HEK293 (cell line): ENCODE measurements around the gene EFEMP2.
A peak's percentile ranks its signal among the peaks of the same experiment; 100 is the strongest.

Experiments
- CTCF ChIA-PET: fragments of 350-600 bp; formaldehyde crosslinking; extraction: SDS; loops from one replicate; lab custom pipeline; 2021; ENCODE audit warnings: antibody characterized with exemption; lab: Yijun Ruan, JAX
- POLR2A ChIA-PET: fragments of 300-600 bp; formaldehyde crosslinking; extraction: SDS; loops from one replicate; lab custom pipeline; 2020; ENCODE audit warnings: antibody characterized with exemption, inconsistent platforms; lab: Yijun Ruan, JAX
- H3K27ac ChIP-seq: fragments of 200-500 bp; sonication (Bioruptor generic); 2 replicates; pipeline ENCODE4 v1.5.1; 2014; ENCODE audit warnings: low read depth, low read length, control low read depth, inconsistent platforms; ENCODE audit errors: extremely low read depth
- H3K36me3 ChIP-seq, 2 experiments: fragments of 200-500 bp in 1 of 2; sonication (Bioruptor generic) in 1 of 2; 1 replicate in 1 of 2; 2 replicates in 1 of 2; pipeline ENCODE4 v1.5.1; 2014 to 2017; ENCODE audit warnings: inconsistent platforms in 2 of 2, low read length in 2 of 2; ENCODE audit not compliant: control insufficient read depth in 2 of 2, insufficient read depth in 1 of 2
- H3K4me1 ChIP-seq: fragments of 200-500 bp; sonication (Bioruptor generic); 2 replicates; pipeline ENCODE4 v1.5.1; 2014; ENCODE audit warnings: mild to moderate bottlenecking, low read length, inconsistent platforms; ENCODE audit not compliant: control insufficient read depth, insufficient read depth
- H3K4me3 ChIP-seq: 2 replicates; pipeline ENCODE4 v1.5.1; 2011; ENCODE audit warnings: low read depth, mild to moderate bottlenecking, control low read depth, low read length, moderate library complexity
- H3K9me3 ChIP-seq: fragments of 200-500 bp; sonication (Bioruptor generic); 2 replicates; pipeline ENCODE4 v1.5.1; 2014; ENCODE audit warnings: low read depth, low read length, inconsistent platforms; ENCODE audit not compliant: control insufficient read depth, insufficient read depth
- BCL11A ChIP-seq: fragments of 450-650 bp; formaldehyde crosslinking; IDR thresholded peaks from 2 replicates; pipeline ENCODE4 v1.5.1; 2016; ENCODE audit warnings: low read depth, missing biosample characterization, missing genetic modification characterization
- GLI4 ChIP-seq: fragments of 450-650 bp; formaldehyde crosslinking; IDR thresholded peaks from 2 replicates; pipeline ENCODE4 v1.5.1; 2016; ENCODE audit warnings: missing biosample characterization, missing genetic modification characterization
- IKZF3 ChIP-seq: fragments of 450-650 bp; IDR thresholded peaks from 2 replicates; pipeline ENCODE4 v1.5.0; 2018; ENCODE audit warnings: missing biosample characterization, mild to moderate bottlenecking, missing genetic modification characterization, moderate library complexity
- KLF16 ChIP-seq: fragments of 450-650 bp; formaldehyde crosslinking; IDR thresholded peaks from 2 replicates; pipeline ENCODE4 v1.5.1; 2017; ENCODE audit warnings: missing biosample characterization, missing genetic modification characterization
- KLF7 ChIP-seq: fragments of 450-650 bp; formaldehyde crosslinking; IDR thresholded peaks from 2 replicates; pipeline ENCODE4 v1.5.1; 2016; ENCODE audit warnings: missing biosample characterization, missing genetic modification characterization, borderline replicate concordance
- MYNN ChIP-seq: fragments of 450-650 bp; formaldehyde crosslinking; IDR thresholded peaks from 2 replicates; pipeline ENCODE4 v1.5.1; 2016; ENCODE audit warnings: missing biosample characterization, missing genetic modification characterization, borderline replicate concordance
- REPIN1 ChIP-seq: fragments of 450-650 bp; formaldehyde crosslinking; IDR thresholded peaks from 2 replicates; pipeline ENCODE4 v1.5.1; 2017; ENCODE audit warnings: missing biosample characterization, missing genetic modification characterization, low read depth
- ZFP37 ChIP-seq: fragments of 450-650 bp; formaldehyde crosslinking; IDR thresholded peaks from 2 replicates; pipeline ENCODE4 v1.5.1; 2016; ENCODE audit warnings: missing biosample characterization, missing genetic modification characterization
- ZIC2 ChIP-seq: fragments of 450-650 bp; formaldehyde crosslinking; IDR thresholded peaks from 2 replicates; pipeline ENCODE4 v1.5.1; 2016; ENCODE audit warnings: missing biosample characterization, missing genetic modification characterization
- ZNF10 ChIP-seq: fragments of 450-650 bp; formaldehyde crosslinking; IDR thresholded peaks from 2 replicates; pipeline ENCODE4 v1.5.1; 2017; ENCODE audit warnings: missing biosample characterization, missing genetic modification characterization
- ZNF140 ChIP-seq: fragments of 450-650 bp; formaldehyde crosslinking; IDR thresholded peaks from 2 replicates; pipeline ENCODE4 v1.5.1; 2016; ENCODE audit warnings: missing biosample characterization, missing genetic modification characterization
- ZNF157 ChIP-seq: fragments of 450-650 bp; formaldehyde crosslinking; IDR thresholded peaks from 2 replicates; pipeline ENCODE4 v1.5.1; 2016; ENCODE audit warnings: missing biosample characterization, missing genetic modification characterization
- ZNF16 ChIP-seq: fragments of 450-650 bp; formaldehyde crosslinking; IDR thresholded peaks from 2 replicates; pipeline ENCODE4 v1.5.1; 2016; ENCODE audit warnings: low read depth, missing biosample characterization, missing genetic modification characterization
- ZNF23 ChIP-seq: fragments of 450-650 bp; formaldehyde crosslinking; IDR thresholded peaks from 2 replicates; pipeline ENCODE4 v1.5.1; 2016; ENCODE audit warnings: missing biosample characterization, missing genetic modification characterization, borderline replicate concordance
- ZNF48 ChIP-seq: fragments of 450-650 bp; formaldehyde crosslinking; IDR thresholded peaks from 2 replicates; pipeline ENCODE4 v1.5.1; 2016; ENCODE audit warnings: missing biosample characterization, missing genetic modification characterization
- ZNF600 ChIP-seq: fragments of 450-650 bp; formaldehyde crosslinking; IDR thresholded peaks from 2 replicates; pipeline ENCODE4 v1.5.1; 2016; ENCODE audit warnings: missing biosample characterization, missing genetic modification characterization
- ZNF624 ChIP-seq: fragments of 450-650 bp; formaldehyde crosslinking; IDR thresholded peaks from 2 replicates; pipeline ENCODE4 v1.5.1; 2017; ENCODE audit warnings: missing biosample characterization, missing genetic modification characterization
- ZNF660 ChIP-seq: fragments of 450-650 bp; IDR thresholded peaks from 2 replicates; pipeline ENCODE4 v1.5.1; 2018; ENCODE audit warnings: missing biosample characterization, mild to moderate bottlenecking, missing genetic modification characterization
- ZXDB ChIP-seq: fragments of 450-650 bp; formaldehyde crosslinking; IDR thresholded peaks from 2 replicates; pipeline ENCODE4 v1.5.1; 2016; ENCODE audit warnings: missing biosample characterization, missing genetic modification characterization
- TF ChIP-seq, protein P1 (sequence below): fragments of 450-650 bp; formaldehyde crosslinking; IDR thresholded peaks from 2 replicates; pipeline ENCODE4; 2016; ENCODE audit warnings: missing biosample characterization, missing genetic modification characterization
- TF ChIP-seq, protein P2 (sequence below): fragments of 450-650 bp; formaldehyde crosslinking; IDR thresholded peaks from 2 replicates; pipeline ENCODE4 v1.5.1; 2016; ENCODE audit warnings: missing biosample characterization, missing genetic modification characterization, low read depth

Gene EFEMP2

DNA sequence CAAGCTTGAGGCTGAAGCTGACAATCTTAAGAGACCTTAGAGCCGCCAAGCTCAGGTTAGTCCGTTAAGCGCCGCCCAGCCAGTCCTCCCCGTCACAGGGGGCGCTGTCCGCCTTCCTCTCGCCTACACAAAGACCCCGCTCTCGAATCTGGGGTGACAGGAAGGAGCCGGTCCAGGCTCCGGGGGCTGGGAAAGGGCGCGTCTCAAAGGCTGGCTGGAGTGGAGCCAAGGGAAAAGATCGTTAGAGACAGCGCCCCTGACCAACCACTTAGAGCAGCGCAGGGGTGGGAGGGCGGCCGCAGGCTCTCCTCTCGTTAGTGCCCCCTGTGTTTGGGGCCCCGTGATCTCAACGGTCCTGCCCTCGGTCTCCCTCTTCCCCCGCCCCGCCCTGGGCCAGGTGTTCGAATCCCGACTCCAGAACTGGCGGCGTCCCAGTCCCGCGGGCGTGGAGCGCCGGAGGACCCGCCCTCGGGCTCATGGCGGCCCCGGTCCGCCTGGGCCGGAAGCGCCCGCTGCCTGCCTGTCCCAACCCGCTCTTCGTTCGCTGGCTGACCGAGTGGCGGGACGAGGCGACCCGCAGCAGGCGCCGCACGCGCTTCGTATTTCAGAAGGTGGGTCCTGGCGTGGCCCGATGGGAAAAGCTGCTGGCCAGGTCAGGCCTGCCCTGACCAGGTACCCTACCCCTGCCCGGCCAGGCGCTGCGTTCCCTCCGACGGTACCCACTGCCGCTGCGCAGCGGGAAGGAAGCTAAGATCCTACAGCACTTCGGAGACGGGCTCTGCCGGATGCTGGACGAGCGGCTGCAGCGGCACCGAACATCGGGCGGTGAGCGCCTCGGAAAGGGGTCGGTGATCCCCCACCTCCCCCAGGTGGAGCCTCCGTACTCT lies 12.1 kb downstream of the EFEMP2 start, which contains the start of gene MUS81 (continued):
- no peak for TF ChIP-seq ZNF624 (tag by site-specific recombination)
- peak; percentile 47; the same call in 1 of the 2 replicates for TF ChIP-seq KLF16
- TF ChIP-seq, protein P1, sequence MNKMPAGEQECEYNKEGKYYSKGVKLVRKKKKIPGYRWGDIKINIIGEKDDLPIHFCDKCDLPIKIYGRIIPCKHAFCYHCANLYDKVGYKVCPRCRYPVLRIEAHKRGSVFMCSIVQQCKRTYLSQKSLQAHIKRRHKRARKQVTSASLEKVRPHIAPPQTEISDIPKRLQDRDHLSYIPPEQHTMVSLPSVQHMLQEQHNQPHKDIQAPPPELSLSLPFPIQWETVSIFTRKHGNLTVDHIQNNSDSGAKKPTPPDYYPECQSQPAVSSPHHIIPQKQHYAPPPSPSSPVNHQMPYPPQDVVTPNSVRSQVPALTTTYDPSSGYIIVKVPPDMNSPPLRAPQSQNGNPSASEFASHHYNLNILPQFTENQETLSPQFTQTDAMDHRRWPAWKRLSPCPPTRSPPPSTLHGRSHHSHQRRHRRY (tag by site-specific recombination), result no peak
- peak; percentile 85; the same call in 1 of the 2 replicates for TF ChIP-seq KLF7 (tag by site-specific recombination)
- TF ChIP-seq ZNF157 (tag by site-specific recombination), result no peak
- no peak; the same call in 1 of the 2 replicates for TF ChIP-seq ZFP37
- TF ChIP-seq ZNF140, result no peak
- TF ChIP-seq ZNF23, result no peak
- TF ChIP-seq ZNF660 (tag by site-specific recombination), result peak; percentile 90
- no peak for TF ChIP-seq ZNF16 (tag by site-specific recombination)
- TF ChIP-seq REPIN1 (tag by site-specific recombination), result no peak
- peak; percentile 21; the same call in 1 of the 2 replicates for TF ChIP-seq BCL11A (tag by site-specific recombination)
- TF ChIP-seq ZIC2 (tag by site-specific recombination), result 0 out of 2 replicates have a peak, but pooled peaks have one; percentile 4
- TF ChIP-seq ZNF10 (tag by site-specific recombination), result 0 out of 2 replicates have a peak, but pooled peaks have one; percentile 28
- TF ChIP-seq, all 188 proteins: peak for 62

DNA sequence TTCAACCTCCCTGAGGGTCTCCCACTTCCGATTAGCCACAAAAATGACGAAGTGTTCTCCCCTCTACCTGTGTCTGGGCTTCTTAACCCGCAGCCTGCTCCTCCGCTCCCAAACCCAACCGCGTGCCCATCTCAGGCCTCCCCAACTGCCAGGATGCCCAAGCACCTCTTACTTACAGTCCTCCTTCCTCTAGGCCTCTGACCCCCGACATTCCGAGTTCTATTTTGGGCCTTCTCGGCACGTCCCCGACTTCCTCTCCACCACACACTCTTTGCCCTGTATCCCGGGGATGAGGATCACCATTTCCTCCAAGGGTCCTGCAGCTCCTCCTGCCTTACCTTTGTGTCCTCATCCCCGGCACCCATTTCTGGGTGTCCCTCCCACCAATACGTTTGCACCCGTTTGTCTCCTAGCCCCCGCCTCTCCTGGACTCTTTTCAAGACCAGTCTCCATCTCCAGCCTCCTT lies 12.8 kb downstream of the EFEMP2 start:
- Histone ChIP-seq H3K9me3 (no peaks in the 10 kb centered on the region), H3K36me3 (peaks cover 0 to 54% of the 10 kb centered on the region in 2 experiments; a peak in 1 of 3 replicates), H3K27ac (peak overlapping the region; percentile 92), H3K4me1 (peaks cover 4% of the 10 kb centered on the region; the same call in 1 of the 2 replicates), H3K4me3 (peak overlapping the region; percentile 94)
- ChIA-PET CTCF (interaction anchor here (0.6 to 6.3 kb wide), 41 partner anchors 8 to 245 kb away, joined by 3 to 118 read pairs (median 4); partner anchors contain the start of genes CCDC85B, FIBP, KAT5 and TSGA10IP), POLR2A (interaction anchor here (0.6 to 6.5 kb wide), 28 partner anchors 9 to 1009 kb away, joined by 3 to 121 read pairs (median 5); partner anchors contain the start of genes BANF1, CCDC85B, EIF1AD and FIBP)
- peak; percentile 12; the same call in 1 of the 2 replicates for TF ChIP-seq GLI4
- TF ChIP-seq ZNF48, result no peak
- no peak for TF ChIP-seq ZXDB (tag by site-specific recombination)
- no peak for TF ChIP-seq IKZF3
- TF ChIP-seq, protein P2, sequence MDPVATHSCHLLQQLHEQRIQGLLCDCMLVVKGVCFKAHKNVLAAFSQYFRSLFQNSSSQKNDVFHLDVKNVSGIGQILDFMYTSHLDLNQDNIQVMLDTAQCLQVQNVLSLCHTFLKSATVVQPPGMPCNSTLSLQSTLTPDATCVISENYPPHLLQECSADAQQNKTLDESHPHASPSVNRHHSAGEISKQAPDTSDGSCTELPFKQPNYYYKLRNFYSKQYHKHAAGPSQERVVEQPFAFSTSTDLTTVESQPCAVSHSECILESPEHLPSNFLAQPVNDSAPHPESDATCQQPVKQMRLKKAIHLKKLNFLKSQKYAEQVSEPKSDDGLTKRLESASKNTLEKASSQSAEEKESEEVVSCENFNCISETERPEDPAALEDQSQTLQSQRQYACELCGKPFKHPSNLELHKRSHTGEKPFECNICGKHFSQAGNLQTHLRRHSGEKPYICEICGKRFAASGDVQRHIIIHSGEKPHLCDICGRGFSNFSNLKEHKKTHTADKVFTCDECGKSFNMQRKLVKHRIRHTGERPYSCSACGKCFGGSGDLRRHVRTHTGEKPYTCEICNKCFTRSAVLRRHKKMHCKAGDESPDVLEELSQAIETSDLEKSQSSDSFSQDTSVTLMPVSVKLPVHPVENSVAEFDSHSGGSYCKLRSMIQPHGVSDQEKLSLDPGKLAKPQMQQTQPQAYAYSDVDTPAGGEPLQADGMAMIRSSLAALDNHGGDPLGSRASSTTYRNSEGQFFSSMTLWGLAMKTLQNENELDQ (tag by site-specific recombination), result 0 out of 2 replicates have a peak, but pooled peaks have one; percentile 8
- 0 out of 2 replicates have a peak, but pooled peaks have one; percentile 41 for TF ChIP-seq MYNN
- TF ChIP-seq ZNF600 (tag by site-specific recombination), result peak; percentile 58
